A549 (cell line): ENCODE data around the gene GNAL.

Source experiments
- CTCF ChIP-seq: fragments of >200 bp; sonication (Bioruptor Twin); formaldehyde crosslinking; IDR thresholded peaks from 3 replicates; pipeline ENCODE4 v1.5.1; 2016
- JUN ChIP-seq, 2 experiments: fragments of >200 bp; sonication (Bioruptor Twin); formaldehyde crosslinking; IDR thresholded peaks; 2 replicates in 1 of 2; 3 replicates in 1 of 2; pipeline ENCODE4 v1.6.1; 2016 to 2017
- JUNB ChIP-seq: fragments of >200 bp; sonication (Bioruptor Twin); formaldehyde crosslinking; IDR thresholded peaks from 2 replicates; pipeline ENCODE4 v1.6.1; 2016
- MYC ChIP-seq: IDR thresholded peaks from 2 replicates; pipeline ENCODE4 v1.6.1; 2012; ENCODE audit warnings: mild to moderate bottlenecking, inconsistent platforms, low read length, improper control_type of control experiment, borderline replicate concordance
- POLR2A ChIP-seq: IDR thresholded peaks from 2 replicates; pipeline ENCODE4 v1.6.1; 2012; ENCODE audit warnings: mild to moderate bottlenecking, low read length
- RAD21 ChIP-seq, 2 experiments: fragments of >200 bp in 1 of 2; sonication (Bioruptor Twin) in 1 of 2; formaldehyde crosslinking in 1 of 2; IDR thresholded peaks in 1 of 2; conservative IDR thresholded peaks in 1 of 2; 2 replicates in 1 of 2; 3 replicates in 1 of 2; pipeline ENCODE4 v1.6.1; 2012 to 2018; ENCODE audit warnings: inconsistent platforms in 1 of 2
- SMC3 ChIP-seq: fragments of >200 bp; sonication (Bioruptor Twin); formaldehyde crosslinking; IDR thresholded peaks from 3 replicates; pipeline ENCODE4 v1.6.1; 2018; ENCODE audit warnings: inconsistent platforms

GRCh38 chr18:11762429-11762828 is 73.4 kb downstream of the GNAL start:
- TF ChIP-seq POLR2A (no peak), JUN (IDR thresholded peaks at IDR 0.05) (no peak), JUNB (no peak), SMC3 (no peak), CTCF (no peak), RAD21 (conservative IDR thresholded peaks at IDR 0.05 in 1 of 2, IDR thresholded peaks at IDR 0.05 in 1 of 2) (no peak), MYC (no peak)
